ENCODE measurements around the gene RITA1. TPM values are rescaled to one million over a fixed set of nuclear protein-coding genes. Genes with fewer than 3 reads are reported as not detected.

Gene RITA1
- total and polyA plus RNA-seq, 2 experiments from 2014 or later = 16.1 to 26.9 TPM

GRCh38 chr12:113155646-113156045, 29.9 kb upstream of the RITA1 start:
- H3K9me3 ChIP-seq (ENCODE audit: low read depth) = no peaks in the 10 kb centered on the region
- 61% methylated on average over 7 of the region's 7 CpGs for WGBS (ENCODE audit: low lambda C conversion rate, missing lambda C conversion rate)
- H3K4me1 ChIP-seq (ENCODE audit: insufficient read depth) = peaks cover 10% of the 10 kb centered on the region
- H3K9me2 ChIP-seq (replicated peaks; ENCODE audit: insufficient read depth) = no peaks in the 10 kb centered on the region
- H3K27me3 ChIP-seq = peaks cover 49% of the 10 kb centered on the region
- no peak overlapping the region for H3K27ac ChIP-seq
- H3K36me3 ChIP-seq (replicated peaks; ENCODE audit: insufficient read depth, low read depth) = no peaks in the 10 kb centered on the region
- DNase-seq (ENCODE audit: low spot score) = no peak
- no peak overlapping the region for H2AFZ ChIP-seq
- no peaks in the 10 kb centered on the region for H3K79me2 ChIP-seq
- H4K20me1 ChIP-seq (ENCODE audit: insufficient read depth, poor library complexity, severe bottlenecking) = no peaks in the 10 kb centered on the region
- TF ChIP-seq EZH2phosphoT487 (IDR thresholded peaks at IDR 0.05; ENCODE audit: low read depth, severe bottlenecking, unreplicated experiment) (no peak), CTCF (IDR thresholded peaks at IDR 0.05; ENCODE audit: poor library complexity) (no peak), EZH2 (IDR thresholded peaks at IDR 0.05; ENCODE audit: borderline replicate concordance) (no peak)
- H3K4me2 ChIP-seq = no peak overlapping the region
- H3K4me3 ChIP-seq = no peak overlapping the region

- Histone ChIP-seq H3K4me3 (no peak overlapping the region), H3K27me3 (peaks cover 41% of the 10 kb centered on the region), H3K79me2 (no peaks in the 10 kb centered on the region), H3K4me2 (no peak overlapping the region), H3K9me2 (replicated peaks; ENCODE audit: insufficient read depth) (no peaks in the 10 kb centered on the region), H3K36me3 (replicated peaks; ENCODE audit: insufficient read depth, low read depth) (no peaks in the 10 kb centered on the region), H3K9me3 (ENCODE audit: low read depth) (no peaks in the 10 kb centered on the region), H2AFZ (no peak overlapping the region), H3K4me1 (ENCODE audit: insufficient read depth) (peaks cover 10% of the 10 kb centered on the region), H4K20me1 (ENCODE audit: insufficient read depth, poor library complexity, severe bottlenecking) (no peaks in the 10 kb centered on the region), H3K27ac (no peak overlapping the region)
- TF ChIP-seq CTCF (IDR thresholded peaks at IDR 0.05; ENCODE audit: poor library complexity) = no peak
- TF ChIP-seq EZH2phosphoT487 (IDR thresholded peaks at IDR 0.05; ENCODE audit: low read depth, severe bottlenecking, unreplicated experiment) = no peak
- TF ChIP-seq EZH2 (IDR thresholded peaks at IDR 0.05; ENCODE audit: borderline replicate concordance) = no peak
- no peak for DNase-seq (ENCODE audit: low spot score)
- WGBS (ENCODE audit: low lambda C conversion rate, missing lambda C conversion rate) = 95% methylated on average over 12 of the region's 12 CpGs
Measured at GRCh38 chr12:113157218-113157859, 28.2 kb upstream of the RITA1 start.

DNA sequence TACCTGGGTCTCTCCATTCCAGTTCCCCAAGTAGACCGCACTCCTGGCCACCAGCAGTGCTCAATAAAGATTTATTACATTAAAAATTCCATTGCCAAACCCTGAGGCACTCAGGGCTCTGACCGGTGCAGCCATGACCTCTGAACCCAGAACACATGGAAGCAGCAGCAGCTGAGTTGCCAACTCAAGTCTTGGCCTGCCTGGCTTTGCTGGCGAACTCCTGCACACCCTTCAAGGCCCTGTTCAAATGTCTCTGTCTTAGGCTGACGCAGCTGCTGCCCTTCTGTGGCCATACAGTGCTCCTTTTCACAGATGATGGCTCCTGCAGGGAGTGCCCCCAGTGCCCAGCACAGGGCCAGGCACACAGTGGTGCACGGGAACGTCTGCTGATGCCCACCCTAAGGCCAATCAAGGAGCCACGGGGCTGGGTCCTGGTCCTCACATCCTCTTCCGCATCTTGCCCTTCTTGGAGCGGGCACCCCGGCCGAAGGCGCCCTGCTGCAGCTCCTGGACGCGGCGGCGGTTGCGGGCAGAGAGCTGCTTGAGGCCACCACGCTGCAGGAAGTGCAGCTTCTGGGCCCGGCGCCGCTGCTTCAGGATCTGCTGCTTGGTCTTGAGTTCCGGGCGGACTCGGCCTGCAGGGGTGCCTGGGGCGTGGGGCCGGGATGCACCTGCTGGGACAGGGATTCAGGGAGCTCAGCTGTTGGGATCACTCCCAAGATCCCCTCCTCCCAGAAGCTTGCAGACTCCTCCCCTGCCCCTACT, 26.9 kb upstream of the RITA1 start:
- H2AFZ ChIP-seq = no peak overlapping the region
- WGBS (ENCODE audit: low lambda C conversion rate, missing lambda C conversion rate) = 97% methylated on average over 26 of the region's 26 CpGs
- no peaks in the 10 kb centered on the region for H3K9me3 ChIP-seq (ENCODE audit: low read depth)
- no peak overlapping the region for H3K4me3 ChIP-seq
- no peaks in the 10 kb centered on the region for H4K20me1 ChIP-seq (ENCODE audit: insufficient read depth, poor library complexity, severe bottlenecking)
- H3K9me2 ChIP-seq (replicated peaks; ENCODE audit: insufficient read depth) = no peaks in the 10 kb centered on the region
- H3K79me2 ChIP-seq = no peaks in the 10 kb centered on the region
- H3K27me3 ChIP-seq = peaks cover 29% of the 10 kb centered on the region
- no peak for DNase-seq (ENCODE audit: low spot score)
- no peaks in the 10 kb centered on the region for H3K4me1 ChIP-seq (ENCODE audit: insufficient read depth)
- no peak for TF ChIP-seq EZH2 (IDR thresholded peaks at IDR 0.05; ENCODE audit: borderline replicate concordance)
- TF ChIP-seq EZH2phosphoT487 (IDR thresholded peaks at IDR 0.05; ENCODE audit: low read depth, severe bottlenecking, unreplicated experiment) = no peak
- no peak for TF ChIP-seq CTCF (IDR thresholded peaks at IDR 0.05; ENCODE audit: poor library complexity)
- H3K36me3 ChIP-seq (replicated peaks; ENCODE audit: insufficient read depth, low read depth) = no peaks in the 10 kb centered on the region
- H3K4me2 ChIP-seq = no peak overlapping the region
- no peak overlapping the region for H3K27ac ChIP-seq
